Esophagus (tissue), 2 donors: ENCODE results near the gene OLFM1. TPM values are rescaled to one million over a fixed set of nuclear protein-coding genes. Genes with fewer than 3 reads are reported as not detected.

Experiments used
- H3K27ac ChIP-seq, 2 donors: one replicate each; pipeline ENCODE4 v1.5.1; 2013; ENCODE audit warnings: low read depth in 2 of 2, mild to moderate bottlenecking in 2 of 2, inconsistent platforms in 1 of 2, low read length in 1 of 2, moderate library complexity in 1 of 2
- H3K27me3 ChIP-seq, 2 donors: one replicate each; pipeline ENCODE4 v1.6.1; 2013; ENCODE audit warnings: low read length in 2 of 2, control low read depth in 1 of 2, mild to moderate bottlenecking in 1 of 2; ENCODE audit not compliant: insufficient read depth in 2 of 2, control insufficient read depth in 1 of 2
- H3K36me3 ChIP-seq, 2 donors: one replicate each; pipeline ENCODE4 v1.6.1; 2013; ENCODE audit warnings: low read length in 1 of 2; ENCODE audit not compliant: control insufficient read depth in 2 of 2, insufficient read depth in 2 of 2
- H3K4me1 ChIP-seq, 2 donors: one replicate each; pipeline ENCODE4 v1.6.1; 2013; ENCODE audit warnings: low read length in 1 of 2; ENCODE audit not compliant: control insufficient read depth in 2 of 2, insufficient read depth in 2 of 2
- H3K4me3 ChIP-seq, 2 donors: one replicate each; pipeline ENCODE4 v1.5.1; 2013; ENCODE audit warnings: low read length in 2 of 2, mild to moderate bottlenecking in 2 of 2, low read depth in 1 of 2, moderate library complexity in 1 of 2
- H3K9me3 ChIP-seq, 2 donors: one replicate each; pipeline ENCODE4 v1.6.1; 2013; ENCODE audit warnings: mild to moderate bottlenecking in 2 of 2, low read depth in 1 of 2, low read length in 1 of 2, moderate library complexity in 1 of 2; ENCODE audit not compliant: control insufficient read depth in 2 of 2, insufficient read depth in 1 of 2
- WGBS, 2 donors: extraction: QIAGEN DNeasy Blood & Tissue Kit; methylation state at CpG; one replicate each; pipeline ENCODE4 v1.1.7; 2013; 5-methylcytosine and 5-hydroxymethylcytosine counted together
- polyA plus RNA-seq, 2 donors: library from polyadenylated mRNA; stranded (reverse); fragments of 200-250 nt; gene quantifications; one replicate each; pipeline ENCODE4 v1.2.3, GENCODE V29; 2013
- donor health status: healthy with polysubstance abuse.
- donor health status: Bipolar disorder and iron deficiency.

Gene OLFM1
- polyA plus RNA-seq, 2 donors: 2.3 to 4.8 TPM

GRCh38 chr9:135081264-135081660, 6.2 kb upstream of the OLFM1 start:
- peaks cover 0 to 5% of the 10 kb centered on the region in 2 donors for H3K4me1 ChIP-seq
- no peaks in the 10 kb centered on the region for H3K9me3 ChIP-seq
- no peak overlapping the region for H3K27ac ChIP-seq
- no peak overlapping the region for H3K4me3 ChIP-seq
- WGBS, 2 donors: 79 to 83% methylated on average over 15 of the region's 15 CpGs
- H3K36me3 ChIP-seq: no peaks in the 10 kb centered on the region
- peaks cover 0 to 6% of the 10 kb centered on the region in 2 donors for H3K27me3 ChIP-seq

DNA sequence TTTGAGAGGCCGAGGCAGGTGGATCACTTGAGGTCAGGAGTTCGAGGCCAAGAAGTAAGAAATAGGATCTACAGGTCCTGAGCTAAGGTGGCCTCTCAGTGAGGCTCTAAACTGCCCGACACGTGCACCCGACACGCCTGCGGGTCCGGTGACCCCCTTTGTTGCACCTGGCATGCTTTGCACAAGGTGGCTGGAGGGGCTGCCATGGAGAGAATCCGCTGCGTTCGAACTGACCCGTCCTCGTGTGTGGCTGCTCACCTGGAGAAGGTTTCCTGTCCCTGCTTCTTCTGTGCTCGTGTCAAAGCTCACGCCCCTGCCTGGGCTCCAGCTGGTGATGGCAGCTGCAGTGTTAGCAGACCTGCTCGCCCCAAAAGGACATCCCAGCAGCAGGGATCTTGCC, 5.7 kb upstream of the OLFM1 start:
- Histone ChIP-seq H3K27me3 (peaks cover 0 to 4% of the 10 kb centered on the region in 2 donors), H3K27ac (no peak overlapping the region), H3K36me3 (no peaks in the 10 kb centered on the region), H3K4me1 (peaks cover 0 to 8% of the 10 kb centered on the region in 2 donors), H3K4me3 (no peak overlapping the region), H3K9me3 (no peaks in the 10 kb centered on the region)
- 88% methylated on average over 15 to 16 of the region's 16 CpGs for WGBS, 2 donors

DNA sequence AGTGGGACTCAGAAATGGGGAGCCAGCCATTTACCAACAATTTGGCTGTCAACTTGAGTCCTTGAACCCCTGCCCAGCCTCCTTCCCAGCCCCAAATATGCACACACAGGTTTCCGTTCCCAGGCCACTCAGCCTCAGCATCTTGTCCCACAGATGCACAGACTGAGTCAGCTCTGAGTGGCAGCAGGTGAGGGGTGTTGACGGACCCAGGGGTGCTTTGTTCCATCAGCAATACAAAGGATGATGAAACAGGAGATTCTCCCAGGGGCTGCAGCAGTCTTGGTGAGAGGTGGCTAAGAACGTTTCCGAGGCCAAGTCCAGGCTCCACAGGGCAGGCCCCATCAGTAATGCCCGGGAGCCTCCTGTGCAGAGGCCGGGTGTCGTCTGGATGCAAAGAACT, 4.9 kb upstream of the OLFM1 start:
- Histone ChIP-seq H3K36me3 (no peaks in the 10 kb centered on the region), H3K27ac (no peak overlapping the region), H3K4me3 (no peak overlapping the region), H3K9me3 (no peaks in the 10 kb centered on the region), H3K27me3 (peaks cover 0 to 3% of the 10 kb centered on the region in 2 donors), H3K4me1 (peaks cover 0 to 8% of the 10 kb centered on the region in 2 donors)
- 65 to 69% methylated on average over 7 of the region's 7 CpGs for WGBS, 2 donors

- no peaks in the 10 kb centered on the region for H3K9me3 ChIP-seq
- peaks cover 0 to 8% of the 10 kb centered on the region in 2 donors for H3K4me1 ChIP-seq
- H3K27me3 ChIP-seq: peaks cover 0 to 3% of the 10 kb centered on the region in 2 donors
- H3K27ac ChIP-seq: no peak overlapping the region
- WGBS, 2 donors: 58 to 59% methylated on average over 13 of the region's 13 CpGs
- H3K4me3 ChIP-seq: no peak overlapping the region
- H3K36me3 ChIP-seq: no peaks in the 10 kb centered on the region
These were observed 4.1 kb upstream of the OLFM1 start for GRCh38 chr9:135083241-135083810.

- Histone ChIP-seq H3K4me3 (no peak overlapping the region), H3K27me3 (no peaks in the 10 kb centered on the region), H3K36me3 (no peaks in the 10 kb centered on the region), H3K4me1 (peaks cover 3 to 8% of the 10 kb centered on the region in 2 donors), H3K27ac (no peak overlapping the region), H3K9me3 (no peaks in the 10 kb centered on the region)
- 31 to 39% methylated on average over 8 of the region's 8 CpGs for WGBS, 2 donors
These were observed 3.6 kb upstream of the OLFM1 start for GRCh38 chr9:135083831-135084230.

- Histone ChIP-seq H3K27ac (no peak overlapping the region), H3K9me3 (no peaks in the 10 kb centered on the region), H3K4me3 (no peak overlapping the region), H3K4me1 (peaks cover 3 to 8% of the 10 kb centered on the region in 2 donors), H3K27me3 (peaks cover 0 to 3% of the 10 kb centered on the region in 2 donors), H3K36me3 (no peaks in the 10 kb centered on the region)
- WGBS, 2 donors: 53 to 67% methylated on average over 1 of the region's 1 CpG
These were observed 3.2 kb upstream of the OLFM1 start for GRCh38 chr9:135084262-135084661.

DNA sequence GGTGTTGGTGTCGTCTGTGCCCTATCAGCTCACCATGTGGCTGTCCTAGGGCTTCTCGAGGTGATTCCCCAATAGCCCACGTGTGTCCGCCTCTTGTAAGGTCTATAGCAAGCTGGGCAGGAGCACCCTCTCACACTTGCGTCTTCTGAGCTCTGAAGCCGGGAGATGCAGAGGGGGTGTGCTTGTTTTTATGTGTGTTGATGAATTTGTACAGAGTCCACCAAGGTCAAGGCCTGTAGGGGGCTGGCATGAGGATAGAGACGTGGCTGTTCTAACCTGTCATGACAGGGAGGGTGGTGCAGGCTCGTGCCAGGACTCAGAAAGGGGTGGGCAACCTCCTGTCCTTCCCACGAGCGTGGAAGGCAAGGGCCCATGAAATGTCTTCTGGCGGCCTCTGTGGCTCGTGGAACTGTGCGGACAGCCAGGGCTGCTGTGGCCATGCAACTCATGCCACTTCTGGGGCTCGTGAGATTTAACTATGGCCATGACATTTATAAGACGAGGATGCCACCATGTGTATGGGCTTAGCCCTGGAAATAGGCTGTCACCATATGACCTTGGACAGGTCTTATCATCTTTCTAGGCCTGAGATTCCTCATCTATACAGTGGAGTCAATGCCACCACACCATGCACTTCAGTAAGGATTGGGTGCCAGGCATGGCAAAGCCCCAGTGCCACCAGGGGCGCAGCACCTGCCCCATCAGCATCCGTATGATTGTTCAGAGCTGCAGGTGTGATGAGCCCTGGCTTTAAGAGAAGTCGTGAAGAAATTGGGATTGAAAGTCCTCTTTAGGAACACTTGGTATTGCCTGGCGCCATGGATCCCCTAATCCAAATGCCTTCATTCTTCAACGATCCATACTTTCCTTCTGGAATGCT, 2.3 kb upstream of the OLFM1 start:
- no peak overlapping the region for H3K27ac ChIP-seq
- H3K4me3 ChIP-seq: no peak overlapping the region
- WGBS, 2 donors: 70 to 73% methylated on average over 20 of the region's 20 CpGs
- peaks cover 4 to 9% of the 10 kb centered on the region in 2 donors for H3K27me3 ChIP-seq
- H3K4me1 ChIP-seq: peaks cover 3 to 8% of the 10 kb centered on the region in 2 donors
- no peaks in the 10 kb centered on the region for H3K36me3 ChIP-seq
- H3K9me3 ChIP-seq: no peaks in the 10 kb centered on the region

DNA sequence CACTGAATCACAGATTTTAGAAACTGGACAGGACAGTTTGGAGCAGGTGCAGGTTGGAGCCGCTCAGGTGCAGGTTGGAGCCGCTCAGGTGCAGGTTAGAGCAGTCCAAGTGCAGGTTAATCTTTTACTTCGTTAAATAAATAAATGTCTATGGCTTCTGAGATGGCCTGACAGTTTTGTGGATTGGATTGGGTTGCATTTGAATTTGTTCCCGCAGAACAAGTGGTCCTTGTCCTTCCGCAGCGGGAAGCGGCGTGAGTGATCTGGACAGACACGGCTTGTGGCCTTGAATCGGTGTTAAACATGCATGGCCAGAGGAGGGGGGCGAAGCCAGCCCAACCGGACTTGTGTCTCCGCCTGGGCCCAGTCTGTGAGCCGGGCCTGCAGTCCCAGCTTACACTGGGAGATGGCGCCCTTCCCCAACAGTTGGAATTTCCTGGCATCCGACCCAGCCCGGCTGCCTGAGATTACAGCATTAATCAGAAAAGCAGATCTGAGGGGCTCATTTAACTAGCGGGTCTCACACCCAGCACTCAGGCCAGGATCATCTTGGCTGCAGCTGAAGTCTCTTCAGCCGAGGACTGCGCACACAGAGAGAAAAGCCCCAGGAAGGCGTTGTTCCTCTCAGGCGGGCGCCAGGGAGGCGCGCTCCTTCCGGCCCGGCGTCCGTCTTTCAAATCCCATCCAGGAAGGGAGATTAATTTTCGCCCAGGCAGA, 1.5 kb upstream of the OLFM1 start:
- peaks cover 3 to 8% of the 10 kb centered on the region in 2 donors for H3K4me1 ChIP-seq
- WGBS, 2 donors: 6 to 14% methylated on average over 30 of the region's 30 CpGs
- peaks cover 4 to 9% of the 10 kb centered on the region in 2 donors for H3K27me3 ChIP-seq
- H3K27ac ChIP-seq: no peak overlapping the region
- H3K36me3 ChIP-seq: no peaks in the 10 kb centered on the region
- no peak overlapping the region for H3K4me3 ChIP-seq
- H3K9me3 ChIP-seq: no peaks in the 10 kb centered on the region

- H3K4me3 ChIP-seq: no peak overlapping the region
- WGBS, 2 donors: 16 to 18% methylated on average over 55 to 61 of the region's 61 CpGs
- H3K27ac ChIP-seq: no peak overlapping the region
- peaks cover 3 to 10% of the 10 kb centered on the region in 2 donors for H3K4me1 ChIP-seq
- H3K27me3 ChIP-seq: peaks cover 4 to 9% of the 10 kb centered on the region in 2 donors
- H3K36me3 ChIP-seq: peaks cover 0 to 3% of the 10 kb centered on the region in 2 donors
- H3K9me3 ChIP-seq: peaks cover 0 to 4% of the 10 kb centered on the region in 2 donors
These were observed 625 bp upstream of the OLFM1 start for GRCh38 chr9:135086597-135087488.
